NB4 (cell line): ENCODE data around the gene PIWIL4.

Source experiments
- POLR2A ChIP-seq: IDR thresholded peaks from 2 replicates; pipeline ENCODE4 v1.6.1; 2011; ENCODE audit warnings: mild to moderate bottlenecking; ENCODE audit not compliant: insufficient read length; ENCODE audit errors: extremely low read depth
- TF ChIP-seq, protein P1 (sequence below): IDR thresholded peaks from one replicate; pipeline ENCODE4 v1.5.1; 2012; ENCODE audit warnings: low read depth, low read length
- TF ChIP-seq, protein P2 (sequence below): IDR thresholded peaks from 2 replicates; pipeline ENCODE4 v1.6.1; 2011; ENCODE audit warnings: low read depth, low read length

DNA sequence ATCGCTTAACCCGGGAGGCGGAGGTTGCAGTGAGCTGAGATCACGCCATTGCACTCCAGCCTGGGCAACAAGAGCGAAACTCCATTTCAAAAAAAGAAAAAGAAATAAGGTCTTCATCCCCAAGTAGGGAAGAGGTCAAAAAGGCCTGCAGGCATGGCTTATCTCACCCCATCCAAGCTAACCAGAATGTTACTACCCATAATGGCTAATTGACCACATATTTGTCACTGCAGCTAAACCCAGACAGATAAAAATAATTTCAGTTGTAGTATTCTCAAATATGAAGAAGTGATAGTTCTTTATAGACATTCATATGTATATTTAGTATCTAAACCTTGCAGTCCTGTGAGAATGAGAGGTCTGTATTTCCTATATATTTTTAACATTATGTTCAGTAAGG is 17.8 kb downstream of the PIWIL4 start:
- TF ChIP-seq, protein P1, sequence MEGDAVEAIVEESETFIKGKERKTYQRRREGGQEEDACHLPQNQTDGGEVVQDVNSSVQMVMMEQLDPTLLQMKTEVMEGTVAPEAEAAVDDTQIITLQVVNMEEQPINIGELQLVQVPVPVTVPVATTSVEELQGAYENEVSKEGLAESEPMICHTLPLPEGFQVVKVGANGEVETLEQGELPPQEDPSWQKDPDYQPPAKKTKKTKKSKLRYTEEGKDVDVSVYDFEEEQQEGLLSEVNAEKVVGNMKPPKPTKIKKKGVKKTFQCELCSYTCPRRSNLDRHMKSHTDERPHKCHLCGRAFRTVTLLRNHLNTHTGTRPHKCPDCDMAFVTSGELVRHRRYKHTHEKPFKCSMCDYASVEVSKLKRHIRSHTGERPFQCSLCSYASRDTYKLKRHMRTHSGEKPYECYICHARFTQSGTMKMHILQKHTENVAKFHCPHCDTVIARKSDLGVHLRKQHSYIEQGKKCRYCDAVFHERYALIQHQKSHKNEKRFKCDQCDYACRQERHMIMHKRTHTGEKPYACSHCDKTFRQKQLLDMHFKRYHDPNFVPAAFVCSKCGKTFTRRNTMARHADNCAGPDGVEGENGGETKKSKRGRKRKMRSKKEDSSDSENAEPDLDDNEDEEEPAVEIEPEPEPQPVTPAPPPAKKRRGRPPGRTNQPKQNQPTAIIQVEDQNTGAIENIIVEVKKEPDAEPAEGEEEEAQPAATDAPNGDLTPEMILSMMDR, result no peak
- no peak for TF ChIP-seq POLR2A
- TF ChIP-seq, protein P2, sequence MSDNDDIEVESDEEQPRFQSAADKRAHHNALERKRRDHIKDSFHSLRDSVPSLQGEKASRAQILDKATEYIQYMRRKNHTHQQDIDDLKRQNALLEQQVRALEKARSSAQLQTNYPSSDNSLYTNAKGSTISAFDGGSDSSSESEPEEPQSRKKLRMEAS, result no peak
